Measurements from ENCODE around the gene QRICH2. TPM values are rescaled to one million over a fixed set of nuclear protein-coding genes. Genes with fewer than 3 reads are reported as not detected.

QRICH2 gene
- total RNA-seq, 1 donor from 2014 or later: 3.8 TPM

GRCh38 chr17:76278268-76278908 is 29.7 kb downstream of the QRICH2 start:
- no peak overlapping the region for H3K9ac ChIP-seq (ENCODE audit: low read length)
- H2AFZ ChIP-seq (ENCODE audit: low read depth, low read length): no peak overlapping the region
- Mint-ChIP-seq H3K27me3 (ENCODE audit: low read depth, unreplicated experiment) (peaks cover 3% of the 10 kb centered on the region), H3K9me3 (ENCODE audit: unreplicated experiment) (no peaks in the 10 kb centered on the region), H3K4me1 (ENCODE audit: low read depth, unreplicated experiment) (peaks cover 5% of the 10 kb centered on the region), H3K27ac (ENCODE audit: unreplicated experiment) (no peak overlapping the region), H3K4me3 (ENCODE audit: unreplicated experiment) (no peak overlapping the region), H3K36me3 (ENCODE audit: low read depth, unreplicated experiment) (peaks cover 6% of the 10 kb centered on the region)
- no peak for TF ChIP-seq EZH2 (IDR thresholded peaks at IDR 0.05; ENCODE audit: insufficient read depth, low read length)
- TF ChIP-seq CTCF (IDR thresholded peaks at IDR 0.05; ENCODE audit: insufficient read depth, low read depth, low read length): no peak
- no peaks in the 10 kb centered on the region for H4K20me1 ChIP-seq (ENCODE audit: insufficient read depth, low read length)
- no peak overlapping the region for H3K4me3 ChIP-seq (ENCODE audit: insufficient read depth, low read depth, low read length)
- no peak overlapping the region for H3K27ac ChIP-seq (ENCODE audit: low read depth, low read length)
- no peak for FAIRE-seq
- no peaks in the 10 kb centered on the region for H3K79me2 ChIP-seq (ENCODE audit: insufficient read depth, low read length)
- no peak for DNase-seq (ENCODE audit: low read depth)
- no peaks in the 10 kb centered on the region for H3K36me3 ChIP-seq (ENCODE audit: insufficient read depth, low read length)
- no peaks in the 10 kb centered on the region for H3K4me1 ChIP-seq (ENCODE audit: insufficient read depth, low read length)
- H3K27me3 ChIP-seq (ENCODE audit: insufficient read depth, low read length): no peaks in the 10 kb centered on the region
- H3K9me3 ChIP-seq (ENCODE audit: insufficient read depth, low read depth, low read length): no peaks in the 10 kb centered on the region
- H3K4me2 ChIP-seq (ENCODE audit: low read length): no peak overlapping the region

GRCh38 chr17:76277300-76278267 is 30.5 kb downstream of the QRICH2 start:
- no peaks in the 10 kb centered on the region for H3K27me3 ChIP-seq (ENCODE audit: insufficient read depth, low read length)
- no peaks in the 10 kb centered on the region for H3K4me1 ChIP-seq (ENCODE audit: insufficient read depth, low read length)
- no peak overlapping the region for H2AFZ ChIP-seq (ENCODE audit: low read depth, low read length)
- no peak overlapping the region for H3K4me3 Mint-ChIP-seq (ENCODE audit: unreplicated experiment)
- no peaks in the 10 kb centered on the region for H3K9me3 ChIP-seq (ENCODE audit: insufficient read depth, low read depth, low read length)
- H3K4me2 ChIP-seq (ENCODE audit: low read length): no peak overlapping the region
- peaks cover 6% of the 10 kb centered on the region for H3K36me3 Mint-ChIP-seq (ENCODE audit: low read depth, unreplicated experiment)
- no peak for FAIRE-seq
- H3K79me2 ChIP-seq (ENCODE audit: insufficient read depth, low read length): no peaks in the 10 kb centered on the region
- no peaks in the 10 kb centered on the region for H3K9me3 Mint-ChIP-seq (ENCODE audit: unreplicated experiment)
- peak overlapping the region; percentile 70 for H3K27ac Mint-ChIP-seq (ENCODE audit: unreplicated experiment)
- TF ChIP-seq CTCF (IDR thresholded peaks at IDR 0.05; ENCODE audit: insufficient read depth, low read depth, low read length): no peak
- no peak for TF ChIP-seq EZH2 (IDR thresholded peaks at IDR 0.05; ENCODE audit: insufficient read depth, low read length)
- H3K36me3 ChIP-seq (ENCODE audit: insufficient read depth, low read length): no peaks in the 10 kb centered on the region
- no peaks in the 10 kb centered on the region for H4K20me1 ChIP-seq (ENCODE audit: insufficient read depth, low read length)
- no peak overlapping the region for H3K27ac ChIP-seq (ENCODE audit: low read depth, low read length)
- no peak overlapping the region for H3K9ac ChIP-seq (ENCODE audit: low read length)
- DNase-seq (ENCODE audit: low read depth): no peak
- peaks cover 3% of the 10 kb centered on the region for H3K27me3 Mint-ChIP-seq (ENCODE audit: low read depth, unreplicated experiment)
- H3K4me3 ChIP-seq (ENCODE audit: insufficient read depth, low read depth, low read length): no peak overlapping the region
- H3K4me1 Mint-ChIP-seq (ENCODE audit: low read depth, unreplicated experiment): peaks cover 5% of the 10 kb centered on the region

Measured in astrocyte (in vitro differentiated cells and primary cell).